GM19438 (cell line): ENCODE results near the gene GLB1L2.

Experiments used
- ATAC-seq: cut with Tn5 transposase; IDR thresholded peaks from one replicate; pipeline ENCODE4 v1.9.1; 2021; ENCODE audit warnings: low read depth; ENCODE audit not compliant: unreplicated experiment

Gene GLB1L2

GRCh38 chr11:134401825-134402809 is 70.3 kb downstream of the GLB1L2 start:
- ATAC-seq = no peak

DNA sequence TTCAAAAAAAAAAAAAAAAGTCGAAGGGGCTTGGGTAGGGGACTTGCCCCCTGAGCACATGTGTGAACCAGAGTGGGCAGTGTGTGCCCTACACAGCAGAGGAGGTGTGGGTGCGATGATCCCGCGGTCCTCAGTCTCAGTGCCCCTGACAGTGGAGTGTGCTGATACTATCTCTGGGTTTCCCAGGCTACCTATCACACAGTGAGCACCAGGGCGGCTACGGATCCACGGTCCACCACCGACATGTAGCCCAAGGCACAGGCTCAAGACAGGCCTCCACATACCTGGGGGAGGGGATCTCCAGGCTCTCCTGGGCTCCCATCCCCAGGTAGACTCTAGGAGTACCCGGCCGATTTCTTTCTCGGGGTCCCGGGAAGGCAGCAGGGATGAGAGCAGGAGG is 71.1 kb downstream of the GLB1L2 start:
- no peak for ATAC-seq

DNA sequence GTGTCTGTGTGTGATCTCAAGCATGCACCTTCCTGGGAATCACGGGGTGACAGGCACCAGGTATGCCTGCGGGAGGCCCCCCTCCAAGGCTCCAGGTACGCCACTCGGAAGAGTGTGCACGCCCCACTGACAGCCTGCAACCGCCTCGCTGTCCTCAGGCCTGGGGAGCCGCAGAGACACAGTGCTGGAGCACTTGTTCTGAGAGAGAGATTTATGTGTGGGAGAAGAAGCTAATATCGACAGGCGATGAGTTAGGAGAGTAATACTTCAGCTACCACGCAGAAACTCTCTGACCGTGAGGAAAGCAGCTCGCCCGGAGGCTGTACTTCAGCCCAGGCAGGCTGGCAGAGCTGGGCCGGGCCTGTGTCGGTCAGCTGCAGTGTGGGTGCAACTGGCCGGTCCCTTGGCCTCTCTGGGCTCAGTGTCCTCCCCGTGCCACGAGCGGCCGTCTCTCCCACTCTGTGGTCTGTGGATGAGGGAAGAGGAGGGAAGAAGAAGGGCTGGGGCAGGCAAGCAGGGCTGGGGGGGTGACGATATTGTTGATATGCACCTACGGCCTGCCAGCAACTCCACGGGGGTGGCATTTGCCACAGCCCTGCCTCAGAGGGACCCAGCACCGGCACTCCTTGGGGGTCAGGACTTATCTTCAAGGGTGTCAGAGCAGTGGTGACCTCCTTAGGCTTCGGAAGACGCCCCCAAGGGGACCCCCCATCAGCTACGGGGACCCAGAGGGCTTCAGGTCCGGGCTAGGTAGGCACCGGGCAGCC is 73.0 kb downstream of the GLB1L2 start:
- no peak for ATAC-seq

DNA sequence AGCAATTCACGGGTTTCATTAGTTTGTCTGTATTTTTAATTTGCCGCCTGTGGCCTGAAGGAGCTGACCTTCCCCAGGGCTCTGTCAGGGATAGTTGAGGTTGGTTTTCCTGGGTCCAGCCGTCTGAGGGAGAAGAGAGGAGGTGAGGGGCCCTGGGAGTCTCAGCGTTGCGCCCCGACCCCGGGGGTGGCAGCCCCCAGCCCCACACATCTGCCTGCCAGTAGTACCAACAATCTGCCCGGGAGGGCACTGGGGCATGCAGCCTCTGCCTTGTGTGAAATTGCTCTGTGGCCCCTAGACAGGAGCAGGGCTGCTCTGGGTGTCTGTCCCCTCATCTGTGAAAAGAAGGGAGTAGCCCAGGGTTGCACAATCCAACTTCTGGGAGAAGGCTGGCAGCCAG is 73.6 kb downstream of the GLB1L2 start:
- ATAC-seq = no peak

DNA sequence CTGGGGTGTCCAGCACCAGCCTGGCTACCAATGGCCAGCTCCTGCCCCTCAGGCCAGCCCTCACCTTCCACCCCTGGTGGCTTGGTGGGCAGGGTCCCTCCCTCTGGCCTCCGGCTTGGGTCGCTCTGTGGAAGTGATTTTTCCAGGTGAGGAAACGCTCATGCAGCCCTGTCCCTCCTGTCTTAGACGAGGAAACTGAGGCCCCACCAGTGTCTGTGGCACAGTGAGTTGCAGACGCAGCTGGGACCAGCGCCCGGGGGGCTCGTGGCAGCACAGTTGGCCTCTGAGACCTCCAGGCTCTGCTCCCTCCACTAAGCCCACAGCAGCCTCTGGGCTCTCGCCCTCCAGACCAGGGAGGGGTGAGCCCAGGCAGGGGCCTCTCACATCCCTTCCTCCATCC is 74.1 kb downstream of the GLB1L2 start:
- no peak for ATAC-seq

DNA sequence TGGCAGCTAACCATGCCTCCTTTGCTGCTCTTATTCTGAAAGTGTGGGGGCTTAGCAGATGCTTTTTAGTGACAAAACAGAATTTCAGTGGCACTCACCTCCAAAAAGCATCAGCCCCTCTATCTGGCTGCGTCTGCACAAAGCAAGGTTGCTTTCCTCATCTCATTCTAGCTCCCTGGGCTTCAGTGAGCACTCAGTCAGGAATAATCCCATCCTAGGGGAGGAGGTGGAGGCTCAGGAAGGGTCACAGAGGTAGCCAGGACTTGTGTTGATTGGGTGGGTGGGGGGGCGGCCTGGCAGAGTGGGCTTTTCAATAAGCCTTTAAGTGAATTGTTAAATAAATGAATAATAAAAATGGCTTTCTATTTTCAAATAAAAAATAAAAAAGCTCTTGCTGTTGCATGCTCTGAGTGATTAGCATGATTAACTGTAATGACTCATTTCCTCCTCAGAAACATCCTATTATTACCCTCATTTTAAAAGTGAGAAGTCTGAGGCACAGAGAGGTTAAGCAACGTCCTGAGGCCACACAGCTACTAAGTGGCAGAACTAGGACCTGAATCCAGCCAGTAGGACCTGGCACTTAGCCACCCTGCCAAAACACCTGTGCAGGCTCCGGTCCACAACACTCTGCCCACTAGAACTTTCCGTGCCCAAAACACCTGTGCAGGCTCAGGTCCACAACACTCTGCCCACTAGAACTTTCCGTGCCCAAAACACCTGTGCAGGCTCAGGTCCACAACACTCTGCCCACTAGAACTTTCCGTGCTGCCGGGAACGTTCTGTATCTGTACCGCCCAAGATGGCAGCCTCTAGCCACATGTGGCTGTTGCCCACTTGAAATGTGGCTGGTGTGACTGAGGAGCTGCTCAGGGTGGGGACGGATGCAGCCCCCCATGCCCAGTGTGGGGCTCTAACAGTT is 74.7 kb downstream of the GLB1L2 start:
- no peak for ATAC-seq

GRCh38 chr11:134407321-134407828 is 75.6 kb downstream of the GLB1L2 start:
- no peak for ATAC-seq

GRCh38 chr11:134407923-134408322 is 76.1 kb downstream of the GLB1L2 start:
- no peak for ATAC-seq

GRCh38 chr11:134409552-134410429 is 78.0 kb downstream of the GLB1L2 start:
- no peak for ATAC-seq

GRCh38 chr11:134410766-134411165 is 79.0 kb downstream of the GLB1L2 start:
- no peak for ATAC-seq

DNA sequence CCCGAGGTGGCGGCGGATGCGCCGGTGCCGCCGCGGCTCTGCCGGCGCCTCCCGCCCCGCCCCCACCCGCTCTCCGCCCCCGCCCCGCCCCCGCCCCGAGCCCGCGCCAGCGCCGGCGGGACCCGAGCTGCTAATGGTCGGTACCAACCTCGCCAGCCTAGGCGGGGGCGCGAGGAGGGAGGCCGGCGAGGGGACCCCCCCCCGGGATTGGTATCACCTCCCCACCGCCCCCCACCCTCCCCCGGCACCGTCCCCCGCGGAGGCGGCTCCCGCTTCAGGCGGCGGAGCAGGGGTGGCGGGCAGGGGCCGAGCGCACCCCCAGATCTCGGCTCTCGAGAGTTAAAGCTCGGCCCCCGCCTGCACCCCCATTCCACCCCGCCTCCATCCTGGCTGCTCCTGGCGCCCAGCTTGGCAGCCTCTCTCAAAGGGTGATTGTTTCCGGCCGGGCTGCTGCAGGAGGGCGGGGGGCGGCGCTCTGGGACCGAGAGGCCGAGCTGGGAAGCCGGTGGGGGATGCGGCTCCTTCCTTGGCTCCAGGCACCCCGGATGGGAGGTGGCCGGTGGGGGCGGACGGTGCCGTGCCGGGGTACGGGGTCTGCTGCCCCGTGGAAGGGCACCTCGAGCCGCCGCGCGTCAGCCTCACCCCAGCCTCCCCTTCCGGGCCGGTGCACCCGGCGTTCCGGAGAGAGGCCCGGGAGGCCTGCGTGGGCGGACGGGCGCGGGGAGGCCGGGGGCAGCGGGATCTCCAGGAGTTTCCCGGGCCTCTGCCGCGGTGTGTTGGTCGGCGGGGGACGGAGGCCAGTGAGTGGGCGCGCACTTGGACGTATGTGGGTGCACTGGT is 80.6 kb downstream of the GLB1L2 start, which contains the start of gene B3GAT1:
B3GAT1 (minus strand) TSS at position 40 of the 840 bp plus-strand sequence. CDS start 24,583 bp downstream, outside the sequence.
- ATAC-seq = no peak

DNA sequence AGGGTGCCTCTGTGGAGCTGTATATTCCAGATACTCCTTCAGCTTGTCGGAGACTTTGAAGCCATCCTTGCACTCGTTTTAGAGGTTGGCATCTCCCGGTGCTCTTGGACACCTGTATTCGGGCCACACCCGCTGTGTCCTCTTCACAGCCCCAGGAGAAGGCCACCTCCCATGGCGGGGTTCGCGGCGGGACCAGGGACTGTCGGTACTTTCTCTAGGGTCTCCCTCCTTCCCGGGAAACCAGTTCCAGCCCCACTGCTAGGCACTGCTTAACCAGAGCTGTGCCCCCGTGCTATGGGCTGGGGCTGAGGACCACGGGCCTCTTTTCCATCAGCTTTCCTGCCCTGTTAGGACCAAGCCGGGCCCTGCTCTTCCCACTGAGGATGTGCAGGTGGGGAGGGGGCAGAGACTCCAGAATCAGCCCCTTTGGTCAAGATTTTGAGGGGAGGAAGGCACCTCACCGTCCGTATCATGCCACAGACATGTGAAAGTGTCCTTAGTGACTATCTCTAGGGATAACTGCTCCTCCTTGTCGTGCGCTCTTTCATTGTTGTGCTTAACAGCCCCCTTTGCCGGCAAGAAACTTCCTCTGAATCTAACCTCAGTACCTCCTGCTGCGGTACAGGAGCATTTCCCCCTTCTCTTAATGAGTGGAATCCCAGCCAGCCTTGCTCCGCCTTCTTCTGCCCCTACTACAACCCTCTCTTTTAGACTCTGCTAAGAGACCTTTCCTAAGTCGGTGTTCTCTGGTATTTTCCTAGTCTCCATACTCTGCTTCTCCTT is 81.4 kb downstream of the GLB1L2 start:
- no peak for ATAC-seq

- ATAC-seq = no peak
Measured at GRCh38 chr11:134413826-134414731, 82.3 kb downstream of the GLB1L2 start.

- no peak for ATAC-seq
Measured at GRCh38 chr11:134414766-134415765, 83.3 kb downstream of the GLB1L2 start.

- no peak for ATAC-seq
Measured at GRCh38 chr11:134416726-134417125, 84.9 kb downstream of the GLB1L2 start.
